Spleen (tissue), 11 donors: ENCODE data around the gene MED26. TPM values are rescaled to one million over a fixed set of nuclear protein-coding genes. Genes with fewer than 3 reads are reported as not detected.
A peak's percentile ranks its signal among the peaks of the same experiment; 100 is the strongest.

ENCODE experiments used
- DNase-seq: peaks from one replicate; pipeline ENCODE4 v3.0.0-alpha.2; 2020
- H3K27ac ChIP-seq, 8 donors: fragments of 200-600 bp; sonication (generic) in 7 of 8; 1 replicate in 4 of 8; 2 replicates in 4 of 8; pipeline versions ENCODE4 v1.5.0 to v1.8.0; 2016 to 2021; ENCODE audit warnings: inconsistent platforms in 4 of 8, mild to moderate bottlenecking in 4 of 8, moderate library complexity in 1 of 8
- H3K27me3 ChIP-seq, 7 donors: fragments of 200-600 bp; sonication (generic) in 6 of 7; replicated peaks in 1 of 7; 1 replicate in 4 of 7; 2 replicates in 3 of 7; pipeline versions ENCODE4 v1.5.0 to v1.8.0; 2016 to 2021; ENCODE audit warnings: inconsistent platforms in 3 of 7, mild to moderate bottlenecking in 1 of 7
- H3K36me3 ChIP-seq, 6 donors: fragments of 200-600 bp; sonication (generic) in 5 of 6; 1 replicate in 4 of 6; 2 replicates in 2 of 6; pipeline versions ENCODE4 v1.5.0 to v1.8.0; 2016 to 2021; ENCODE audit warnings: inconsistent platforms in 2 of 6
- H3K4me1 ChIP-seq, 6 donors: fragments of 200-600 bp; sonication (generic) in 5 of 6; 1 replicate in 3 of 6; 2 replicates in 3 of 6; pipeline versions ENCODE4 v1.5.0 to v1.8.0; 2016 to 2021; ENCODE audit warnings: inconsistent platforms in 3 of 6
- H3K4me3 ChIP-seq, 8 donors: fragments of 200-600 bp; sonication (generic) in 7 of 8; 1 replicate in 4 of 8; 2 replicates in 4 of 8; pipeline versions ENCODE4 v1.5.0 to v1.8.0; 2016 to 2021; ENCODE audit warnings: inconsistent platforms in 4 of 8, mild to moderate bottlenecking in 4 of 8, moderate library complexity in 2 of 8
- H3K9me3 ChIP-seq, 8 donors: fragments of 200-600 bp; sonication (generic) in 7 of 8; 1 replicate in 4 of 8; 2 replicates in 4 of 8; pipeline versions ENCODE4 v1.5.0 to v1.8.0; 2016 to 2021; ENCODE audit warnings: inconsistent platforms in 4 of 8
- POLR2A ChIP-seq, 3 donors: fragments of 450-650 bp; IDR thresholded peaks; one replicate each; pipeline ENCODE4 v1.5.1; 2017; ENCODE audit warnings: antibody characterized with exemption in 3 of 3, mild to moderate bottlenecking in 1 of 3
- POLR2AphosphoS5 ChIP-seq, 3 donors: sonication (generic); formaldehyde crosslinking; IDR thresholded peaks; one replicate each; pipeline ENCODE4 v1.5.1; 2017; ENCODE audit warnings: antibody characterized with exemption in 3 of 3
- WGBS, 5 donors: extraction: QIAGEN DNeasy Blood & Tissue Kit in 3 of 5; methylation state at CpG; one replicate each; pipeline versions ENCODE4 v1.1.5 to v1.1.7; 2013 to 2018; 5-methylcytosine and 5-hydroxymethylcytosine counted together
- intact Hi-C: fragments of 100-400 bp; cut with DNase I; formaldehyde crosslinking; loops from one replicate; pipeline ENCODE4 v1.15.0; 2023; ENCODE audit warnings: low total_unique reads
- polyA plus RNA-seq, 3 donors: library from polyadenylated mRNA; stranded (reverse); fragments of 200-250 nt; gene quantifications; one replicate each; pipeline ENCODE4 v1.2.1, GENCODE V29; 2013
- total RNA-seq, 7 donors: library from RNA; depleted of rRNA in 3 of 7; stranded (reverse); fragments of >200 nt in 3 of 7; fragmentation: NEBNext Ultra II Directional in 4 of 7; extraction: Animal tissue kit (Norgen Biotek cat#: 25700) in 4 of 7; gene quantifications; one replicate each; pipeline versions ENCODE4 v1.1.0 to v1.2.1, GENCODE V29; 2016 to 2021
- TF ChIP-seq, protein P1 (sequence below), 11 experiments: fragments of 200-600 bp in 7 of 11; fragments of 450-650 bp in 4 of 11; sonication (generic) in 4 of 11; IDR thresholded peaks in 8 of 11; conservative IDR thresholded peaks in 3 of 11; 1 replicate in 7 of 11; 2 replicates in 4 of 11; pipeline versions ENCODE4 v1.4.0 to v1.8.0; 2016 to 2021; ENCODE audit warnings: antibody characterized with exemption in 11 of 11, inconsistent platforms in 4 of 11, mild to moderate bottlenecking in 1 of 11
- donor health status: healthy with polysubstance abuse.
- donor health status: DM: no; HTN: no; CAD: no; lungs with moderate emphysema.
- donor health status: DM: no; HTN: no; CAD: no.
- donor health status: Bipolar disorder and iron deficiency.
- donor health status: healthy.
- donor health status: DM: no; HTN: no; CAD: no.
- donor health status: DM: yes; HTN: yes; CAD: no.

MED26 gene
- total and polyA plus RNA-seq, 10 donors = 6.5 to 20.4 (median 15.7) TPM

DNA sequence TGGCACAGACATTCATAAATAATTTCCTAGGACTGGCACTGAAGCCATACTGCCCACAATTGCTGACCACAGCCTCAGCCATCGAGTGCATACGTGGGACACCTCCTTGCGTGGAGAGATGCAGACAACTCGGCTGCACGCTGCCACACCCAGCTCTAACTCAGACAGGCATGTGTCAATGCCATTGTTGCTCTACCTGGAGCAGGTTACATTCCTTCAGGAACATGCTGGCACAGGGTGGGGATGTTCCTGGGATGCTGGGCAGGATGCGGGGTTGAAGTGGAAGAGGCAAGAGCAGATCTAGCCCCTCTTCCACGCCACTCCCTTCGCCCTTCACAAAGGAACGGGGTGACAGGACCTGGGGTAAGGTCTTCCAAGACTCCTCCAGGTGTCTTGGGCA is 31.6 kb downstream of the MED26 start:
- no peaks in the 10 kb centered on the region for H3K9me3 ChIP-seq
- no peak for DNase-seq
- 95 to 100% (median 96%) methylated on average over 8 to 9 of the region's 9 CpGs for WGBS, 5 donors
- no peak overlapping the region for H3K4me3 ChIP-seq
- intact Hi-C loops = no loop called here
- no peaks in the 10 kb centered on the region for H3K27me3 ChIP-seq
- no peak for TF ChIP-seq POLR2A (IDR thresholded peaks at IDR 0.05)
- TF ChIP-seq, protein P1, sequence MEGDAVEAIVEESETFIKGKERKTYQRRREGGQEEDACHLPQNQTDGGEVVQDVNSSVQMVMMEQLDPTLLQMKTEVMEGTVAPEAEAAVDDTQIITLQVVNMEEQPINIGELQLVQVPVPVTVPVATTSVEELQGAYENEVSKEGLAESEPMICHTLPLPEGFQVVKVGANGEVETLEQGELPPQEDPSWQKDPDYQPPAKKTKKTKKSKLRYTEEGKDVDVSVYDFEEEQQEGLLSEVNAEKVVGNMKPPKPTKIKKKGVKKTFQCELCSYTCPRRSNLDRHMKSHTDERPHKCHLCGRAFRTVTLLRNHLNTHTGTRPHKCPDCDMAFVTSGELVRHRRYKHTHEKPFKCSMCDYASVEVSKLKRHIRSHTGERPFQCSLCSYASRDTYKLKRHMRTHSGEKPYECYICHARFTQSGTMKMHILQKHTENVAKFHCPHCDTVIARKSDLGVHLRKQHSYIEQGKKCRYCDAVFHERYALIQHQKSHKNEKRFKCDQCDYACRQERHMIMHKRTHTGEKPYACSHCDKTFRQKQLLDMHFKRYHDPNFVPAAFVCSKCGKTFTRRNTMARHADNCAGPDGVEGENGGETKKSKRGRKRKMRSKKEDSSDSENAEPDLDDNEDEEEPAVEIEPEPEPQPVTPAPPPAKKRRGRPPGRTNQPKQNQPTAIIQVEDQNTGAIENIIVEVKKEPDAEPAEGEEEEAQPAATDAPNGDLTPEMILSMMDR (IDR thresholded peaks at IDR 0.05 in 8 of 11, conservative IDR thresholded peaks at IDR 0.05 in 3 of 11) = no peak
- no peak for TF ChIP-seq POLR2AphosphoS5 (IDR thresholded peaks at IDR 0.05)
- H3K36me3 ChIP-seq = peaks cover 0 to 2% (median 0%) of the 10 kb centered on the region in 6 donors
- H3K27ac ChIP-seq = no peak overlapping the region
- H3K4me1 ChIP-seq = peaks cover 20 to 91% (median 65%) of the 10 kb centered on the region in 6 donors

DNA sequence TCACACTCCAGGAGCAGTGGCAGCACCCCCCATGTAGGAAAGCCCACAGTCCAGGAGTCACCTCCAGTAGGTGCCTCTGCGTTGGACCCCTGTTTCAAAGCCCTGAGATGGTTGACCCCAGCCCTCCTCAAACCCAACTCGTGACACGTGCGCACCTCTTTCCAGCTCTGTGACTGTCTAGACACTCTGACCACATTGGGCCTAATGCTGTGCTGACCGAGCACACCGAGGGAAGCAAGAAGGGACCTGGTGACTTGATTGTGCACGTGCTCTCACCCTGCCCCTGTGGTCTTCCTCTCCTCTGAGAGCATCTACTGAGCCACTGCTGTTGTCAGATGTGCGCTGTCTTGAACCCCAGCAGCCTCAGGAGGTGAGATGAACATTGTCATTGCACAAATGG is 32.9 kb downstream of the MED26 start:
- no peaks in the 10 kb centered on the region for H3K27me3 ChIP-seq
- no peaks in the 10 kb centered on the region for H3K9me3 ChIP-seq
- WGBS, 5 donors = 57 to 81% (median 72%) methylated on average over 7 to 8 of the region's 8 CpGs
- no peak overlapping the region for H3K4me3 ChIP-seq
- no peak for TF ChIP-seq POLR2A (IDR thresholded peaks at IDR 0.05)
- no peak for TF ChIP-seq POLR2AphosphoS5 (IDR thresholded peaks at IDR 0.05)
- TF ChIP-seq, protein P1 (IDR thresholded peaks at IDR 0.05 in 8 of 11, conservative IDR thresholded peaks at IDR 0.05 in 3 of 11) = no peak
- H3K36me3 ChIP-seq = no peaks in the 10 kb centered on the region
- H3K27ac ChIP-seq = peak overlapping the region in 6 of 8 donors; percentile 46 to 83 (median 64)
- intact Hi-C loops = no loop called here
- H3K4me1 ChIP-seq = peaks cover 25 to 96% (median 74%) of the 10 kb centered on the region in 6 donors
- no peak for DNase-seq

DNA sequence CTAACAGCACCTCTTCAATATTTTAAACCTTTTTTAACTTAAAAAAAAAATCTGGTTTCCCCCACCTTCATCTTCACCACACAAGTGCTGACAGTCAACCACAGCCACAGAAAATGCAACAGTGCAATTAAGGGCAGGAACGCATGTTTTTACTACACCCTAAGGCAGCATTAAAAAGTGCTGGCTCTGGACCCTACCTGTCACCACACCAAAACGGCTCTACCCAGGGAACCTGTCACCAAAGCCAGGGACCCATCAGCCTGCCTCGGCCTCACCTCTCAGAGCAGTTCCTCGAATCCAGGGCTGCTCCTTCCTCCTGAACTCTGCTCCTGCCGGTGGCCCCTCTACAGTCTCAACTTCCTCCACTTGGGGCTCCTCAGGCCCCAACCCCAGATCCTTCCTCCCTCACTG is 33.3 kb downstream of the MED26 start:
- peak overlapping the region; percentile 19 to 83 (median 64) for H3K27ac ChIP-seq
- intact Hi-C loops = no loop called here
- peaks cover 27 to 96% (median 75%) of the 10 kb centered on the region in 6 donors for H3K4me1 ChIP-seq
- H3K36me3 ChIP-seq = no peaks in the 10 kb centered on the region
- H3K9me3 ChIP-seq = no peaks in the 10 kb centered on the region
- peak overlapping the region in 1 of 8 donors; percentile 40 for H3K4me3 ChIP-seq
- no peak for DNase-seq
- no peaks in the 10 kb centered on the region for H3K27me3 ChIP-seq
- TF ChIP-seq POLR2A (IDR thresholded peaks at IDR 0.05) (no peak), POLR2AphosphoS5 (IDR thresholded peaks at IDR 0.05) (no peak)
- TF ChIP-seq, protein P1 (IDR thresholded peaks at IDR 0.05 in 8 of 11, conservative IDR thresholded peaks at IDR 0.05 in 3 of 11) = no peak
- WGBS, 5 donors = 19 to 41% (median 31%) methylated on average over 5 of the region's 5 CpGs

DNA sequence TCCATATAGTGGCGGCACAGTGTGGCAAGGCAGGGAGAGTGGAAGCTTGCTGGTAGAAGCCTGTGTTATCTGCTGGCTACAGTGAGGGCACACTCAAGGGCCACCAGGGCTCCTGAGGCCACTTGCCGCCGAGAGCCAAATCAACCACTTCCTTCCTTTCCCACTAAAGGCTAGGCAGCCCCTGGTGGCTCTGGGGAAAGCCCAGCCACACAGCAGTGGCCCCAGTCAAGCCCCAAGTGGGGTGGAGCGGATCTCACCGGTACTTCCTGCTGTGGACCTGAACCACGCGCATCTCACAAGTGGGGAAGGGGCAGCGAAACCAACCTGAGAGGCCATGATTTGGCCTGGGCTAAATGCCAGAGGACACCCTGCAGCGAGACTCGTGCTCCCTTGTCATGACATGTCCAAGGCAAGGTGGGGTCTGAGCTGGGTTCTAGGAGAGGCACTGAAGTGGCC is 33.8 kb downstream of the MED26 start:
- Histone ChIP-seq H3K9me3 (no peaks in the 10 kb centered on the region), H3K4me1 (peaks cover 32 to 96% (median 76%) of the 10 kb centered on the region in 6 donors), H3K27ac (peak overlapping the region; percentile 19 to 83 (median 64)), H3K4me3 (peak overlapping the region in 1 of 8 donors; percentile 40), H3K36me3 (no peaks in the 10 kb centered on the region), H3K27me3 (no peaks in the 10 kb centered on the region)
- 11 to 17% (median 15%) methylated on average over 5 to 10 of the region's 10 CpGs for WGBS, 5 donors
- intact Hi-C loops = no loop called here
- peak; percentile 88 for DNase-seq
- no peak for TF ChIP-seq POLR2A (IDR thresholded peaks at IDR 0.05)
- TF ChIP-seq, protein P1 (IDR thresholded peaks at IDR 0.05 in 8 of 11, conservative IDR thresholded peaks at IDR 0.05 in 3 of 11) = peak in 4 of 11 experiments; percentile 18 to 35 (median 28)
- peak; percentile 68 to 76 (median 68) for TF ChIP-seq POLR2AphosphoS5 (IDR thresholded peaks at IDR 0.05)
